Measurements from ENCODE around the gene CABLES1.

The CABLES1 gene

DNA sequence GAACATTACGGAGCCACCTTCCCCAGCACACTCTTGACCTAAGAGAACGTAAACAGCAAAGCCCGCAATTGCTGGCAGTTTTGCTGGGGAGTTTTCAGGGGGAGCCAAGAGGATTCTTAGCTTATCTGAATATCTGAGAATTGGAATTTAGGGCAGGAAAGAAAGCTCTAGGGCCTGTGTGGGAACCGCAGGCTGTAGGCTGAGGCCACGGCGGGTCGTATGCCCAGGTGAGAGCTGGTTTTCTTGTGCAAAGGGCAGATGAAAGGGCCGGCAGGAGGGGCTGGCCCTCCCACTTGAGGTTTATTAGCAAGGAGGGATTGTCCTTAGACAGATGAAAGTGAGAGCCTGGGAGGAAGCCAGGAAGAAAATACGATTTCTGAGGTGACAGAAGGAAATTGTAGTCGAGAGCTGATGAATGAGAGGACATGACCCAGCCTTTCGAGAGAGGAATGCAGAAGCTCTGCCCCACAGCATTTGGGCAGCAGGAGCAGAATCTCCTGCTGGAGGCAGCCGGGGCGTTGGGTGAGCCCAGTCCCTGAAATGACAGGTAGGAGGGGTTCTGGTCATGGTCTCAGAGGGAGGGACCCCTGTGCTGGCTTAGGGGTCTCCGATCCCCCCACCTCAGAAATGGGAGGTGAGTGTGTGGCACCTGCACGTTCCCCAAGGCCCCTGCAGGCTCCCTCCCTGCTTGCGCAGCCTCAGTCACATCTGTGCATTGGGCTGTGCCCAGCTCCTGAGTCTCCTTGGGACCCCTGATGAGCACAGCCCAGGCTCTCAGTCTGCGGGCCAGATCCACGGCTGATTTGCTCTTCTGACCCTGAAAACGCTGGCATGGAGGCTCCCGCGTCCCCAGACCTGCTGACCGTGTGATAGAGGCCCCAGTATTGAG is 61.1 kb downstream of the CABLES1 start:
- TF ChIP-seq, protein P1, sequence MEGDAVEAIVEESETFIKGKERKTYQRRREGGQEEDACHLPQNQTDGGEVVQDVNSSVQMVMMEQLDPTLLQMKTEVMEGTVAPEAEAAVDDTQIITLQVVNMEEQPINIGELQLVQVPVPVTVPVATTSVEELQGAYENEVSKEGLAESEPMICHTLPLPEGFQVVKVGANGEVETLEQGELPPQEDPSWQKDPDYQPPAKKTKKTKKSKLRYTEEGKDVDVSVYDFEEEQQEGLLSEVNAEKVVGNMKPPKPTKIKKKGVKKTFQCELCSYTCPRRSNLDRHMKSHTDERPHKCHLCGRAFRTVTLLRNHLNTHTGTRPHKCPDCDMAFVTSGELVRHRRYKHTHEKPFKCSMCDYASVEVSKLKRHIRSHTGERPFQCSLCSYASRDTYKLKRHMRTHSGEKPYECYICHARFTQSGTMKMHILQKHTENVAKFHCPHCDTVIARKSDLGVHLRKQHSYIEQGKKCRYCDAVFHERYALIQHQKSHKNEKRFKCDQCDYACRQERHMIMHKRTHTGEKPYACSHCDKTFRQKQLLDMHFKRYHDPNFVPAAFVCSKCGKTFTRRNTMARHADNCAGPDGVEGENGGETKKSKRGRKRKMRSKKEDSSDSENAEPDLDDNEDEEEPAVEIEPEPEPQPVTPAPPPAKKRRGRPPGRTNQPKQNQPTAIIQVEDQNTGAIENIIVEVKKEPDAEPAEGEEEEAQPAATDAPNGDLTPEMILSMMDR (IDR thresholded peaks at IDR 0.05; ENCODE audit: insufficient read depth, low read length, poor library complexity, severe bottlenecking): no peak
- Histone ChIP-seq H3K36me3 (ENCODE audit: control insufficient read depth, insufficient read depth, low read length) (peaks cover 4% of the 10 kb centered on the region), H3K27me3 (replicated peaks; ENCODE audit: control insufficient read depth, insufficient read depth, low read length) (no peaks in the 10 kb centered on the region), H3K4me3 (replicated peaks; ENCODE audit: low read depth, low read length) (no peak overlapping the region)
- DNase-seq (ENCODE audit: extremely low read depth, insufficient read length): no peak

DNA sequence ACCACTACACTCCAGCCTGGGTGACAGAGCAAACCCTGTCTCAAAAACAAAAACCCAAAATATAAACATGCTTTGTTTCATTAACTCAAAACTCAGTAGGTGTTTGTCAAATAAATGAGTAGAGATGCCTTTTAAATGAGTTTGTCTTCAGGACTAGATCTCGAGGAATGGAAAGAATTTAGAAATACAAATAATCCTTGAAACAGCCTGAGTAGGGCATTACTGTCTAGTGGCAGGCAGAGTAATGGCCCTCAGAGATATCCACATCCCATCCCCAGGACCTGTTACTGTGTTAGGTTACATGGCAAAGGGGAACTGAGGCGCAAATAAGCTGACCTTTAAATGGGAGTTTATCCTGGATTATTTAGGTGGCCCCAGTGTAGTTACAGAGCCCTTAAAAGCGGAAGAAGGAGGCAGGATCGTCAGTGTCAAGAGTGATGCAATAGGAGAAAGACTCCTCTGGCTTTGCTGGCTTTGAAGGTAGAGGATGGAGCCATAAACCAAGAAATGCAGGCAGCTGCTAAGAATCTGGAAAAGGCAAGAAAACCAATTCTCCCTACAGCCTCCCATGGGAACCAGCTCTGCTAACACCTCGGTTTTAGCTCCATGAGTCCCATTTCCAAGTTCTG is 63.0 kb downstream of the CABLES1 start:
- Histone ChIP-seq H3K4me3 (replicated peaks; ENCODE audit: low read depth, low read length) (no peak overlapping the region), H3K27me3 (replicated peaks; ENCODE audit: control insufficient read depth, insufficient read depth, low read length) (no peaks in the 10 kb centered on the region), H3K36me3 (ENCODE audit: control insufficient read depth, insufficient read depth, low read length) (peaks cover 4% of the 10 kb centered on the region)
- TF ChIP-seq, protein P1 (IDR thresholded peaks at IDR 0.05; ENCODE audit: insufficient read depth, low read length, poor library complexity, severe bottlenecking): no peak
- DNase-seq (ENCODE audit: extremely low read depth, insufficient read length): no peak

DNA sequence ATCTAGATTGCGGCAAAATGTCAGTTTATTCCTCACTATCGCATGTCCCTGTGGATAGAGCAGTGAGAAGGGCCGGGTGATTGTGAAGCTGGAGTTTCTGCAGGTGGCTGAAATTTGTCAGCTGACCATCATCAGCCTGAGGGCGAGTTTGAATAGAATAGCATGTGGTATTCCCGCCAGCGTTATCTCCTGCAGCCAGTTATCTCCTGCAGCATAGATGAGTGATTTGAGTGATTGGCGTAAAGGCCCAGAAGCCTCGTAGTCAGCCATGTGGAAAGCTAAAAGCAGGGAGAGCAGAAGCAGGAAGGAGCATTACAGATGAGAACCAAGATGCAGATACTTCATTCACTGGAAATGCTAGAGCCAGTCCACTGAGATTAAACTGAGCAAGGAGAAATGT is 65.5 kb downstream of the CABLES1 start:
- DNase-seq (ENCODE audit: extremely low read depth, insufficient read length): no peak
- peaks cover 4% of the 10 kb centered on the region for H3K36me3 ChIP-seq (ENCODE audit: control insufficient read depth, insufficient read depth, low read length)
- H3K4me3 ChIP-seq (replicated peaks; ENCODE audit: low read depth, low read length): no peak overlapping the region
- TF ChIP-seq, protein P1 (IDR thresholded peaks at IDR 0.05; ENCODE audit: insufficient read depth, low read length, poor library complexity, severe bottlenecking): no peak
- no peaks in the 10 kb centered on the region for H3K27me3 ChIP-seq (replicated peaks; ENCODE audit: control insufficient read depth, insufficient read depth, low read length)

DNA sequence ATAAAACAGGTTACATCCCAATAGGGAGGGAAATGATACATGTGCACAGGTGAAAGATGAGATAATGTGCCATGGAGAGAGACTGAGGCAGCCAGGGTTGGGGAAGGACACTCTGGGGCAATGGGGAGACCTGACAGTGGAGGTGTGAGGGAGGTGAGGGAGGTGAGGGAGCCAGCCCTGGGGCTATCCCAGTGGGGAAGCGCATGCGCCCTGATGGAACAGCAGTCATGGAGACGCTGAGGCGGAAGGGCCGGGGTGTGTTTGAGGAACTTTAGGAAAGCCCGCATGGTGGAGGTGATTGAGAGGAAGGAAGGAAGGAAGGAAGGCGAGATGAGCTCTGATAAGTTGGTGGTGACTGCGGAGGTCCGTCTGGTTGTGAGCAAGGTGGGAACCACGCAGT is 66.5 kb downstream of the CABLES1 start:
- no peak for DNase-seq (ENCODE audit: extremely low read depth, insufficient read length)
- Histone ChIP-seq H3K27me3 (replicated peaks; ENCODE audit: control insufficient read depth, insufficient read depth, low read length) (no peaks in the 10 kb centered on the region), H3K4me3 (replicated peaks; ENCODE audit: low read depth, low read length) (no peak overlapping the region), H3K36me3 (ENCODE audit: control insufficient read depth, insufficient read depth, low read length) (peaks cover 3% of the 10 kb centered on the region)
- TF ChIP-seq, protein P1 (IDR thresholded peaks at IDR 0.05; ENCODE audit: insufficient read depth, low read length, poor library complexity, severe bottlenecking): no peak

DNA sequence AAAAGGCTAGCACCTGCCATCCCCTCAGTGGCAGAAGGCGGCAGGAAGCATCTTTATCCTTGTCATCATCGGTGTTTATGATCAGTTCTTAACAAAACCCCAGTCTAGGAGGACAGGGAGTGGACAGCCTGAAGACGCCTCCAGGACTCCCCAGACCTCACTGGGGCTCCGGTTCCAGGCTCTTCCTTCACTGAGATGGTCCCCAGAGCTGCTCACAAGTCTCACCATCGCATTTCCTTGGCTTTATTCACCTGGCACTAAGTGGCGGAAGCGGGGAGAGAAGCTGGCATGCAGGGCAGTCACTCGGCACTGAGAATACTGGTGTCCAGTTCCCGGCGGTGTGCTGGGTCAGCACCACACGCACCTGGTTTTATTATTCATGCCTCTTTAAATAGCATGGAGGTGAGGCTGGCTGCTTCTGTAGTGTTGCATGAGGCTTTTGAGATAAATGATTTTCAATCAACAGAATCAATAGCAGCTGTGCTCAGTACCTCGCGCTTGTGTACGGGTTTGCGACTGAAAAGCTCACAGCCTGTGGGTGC is 68.7 kb downstream of the CABLES1 start:
- no peaks in the 10 kb centered on the region for H3K27me3 ChIP-seq (replicated peaks; ENCODE audit: control insufficient read depth, insufficient read depth, low read length)
- TF ChIP-seq, protein P1 (IDR thresholded peaks at IDR 0.05; ENCODE audit: insufficient read depth, low read length, poor library complexity, severe bottlenecking): no peak
- H3K36me3 ChIP-seq (ENCODE audit: control insufficient read depth, insufficient read depth, low read length): no peaks in the 10 kb centered on the region; the same call in 1 of the 2 replicates
- no peak overlapping the region for H3K4me3 ChIP-seq (replicated peaks; ENCODE audit: low read depth, low read length)
- DNase-seq (ENCODE audit: extremely low read depth, insufficient read length): no peak
